Calu3 (cell line): ENCODE results near the gene TTC33. TPM values are rescaled to one million over a fixed set of nuclear protein-coding genes. Genes with fewer than 3 reads are reported as not detected.
A peak's percentile ranks its signal among the peaks of the same experiment; 100 is the strongest.

Source experiments
- BruUV-seq: library from RNA; stranded (reverse); fragments of 400-500 nt; replicated peaks from 2 replicates; lab custom pipeline; 2021; lab: Mats Ljungman, UMichigan
- CTCF ChIA-PET: fragments of 300-600 bp; sonication (Branson Sonifier 250); formaldehyde crosslinking; loops from one replicate; lab custom pipeline; 2022; ENCODE audit warnings: antibody characterized with exemption; lab: Charles Lee
- DNase-seq: peaks from one replicate; pipeline ENCODE4 v3.0.0; 2022
- H3K27ac Mint-ChIP-seq: one replicate; pipeline ENCODE4 v1.8.0; 2022; ENCODE audit warnings: mixed read lengths; ENCODE audit not compliant: unreplicated experiment
- H3K27me3 Mint-ChIP-seq: one replicate; pipeline ENCODE4 v1.8.0; 2022; ENCODE audit warnings: mixed read lengths; ENCODE audit not compliant: unreplicated experiment
- H3K36me3 Mint-ChIP-seq: one replicate; pipeline ENCODE4 v1.8.0; 2022; ENCODE audit warnings: mild to moderate bottlenecking, moderate library complexity, mixed read lengths; ENCODE audit not compliant: insufficient read depth, unreplicated experiment
- H3K4me1 Mint-ChIP-seq: one replicate; pipeline ENCODE4 v1.8.0; 2022; ENCODE audit warnings: mild to moderate bottlenecking, low read depth, mixed read lengths; ENCODE audit not compliant: unreplicated experiment
- H3K4me3 Mint-ChIP-seq: one replicate; pipeline ENCODE4 v1.8.0; 2022; ENCODE audit warnings: mild to moderate bottlenecking, low read depth, moderate library complexity, mixed read lengths; ENCODE audit not compliant: unreplicated experiment
- H3K9me3 Mint-ChIP-seq: one replicate; pipeline ENCODE4 v1.8.0; 2022; ENCODE audit warnings: low read depth, mixed read lengths; ENCODE audit not compliant: unreplicated experiment
- CTCF ChIP-seq: fragments of 200-600 bp; IDR thresholded peaks from one replicate; pipeline ENCODE4 v1.8.0; 2022; ENCODE audit warnings: antibody characterized with exemption; ENCODE audit not compliant: unreplicated experiment
- intact Hi-C: fragments of 100-400 bp; cut with micrococcal nuclease; formaldehyde crosslinking; loops from one replicate; pipeline ENCODE4 v1.10.0; 2022; ENCODE audit not compliant: unreplicated experiment
- total RNA-seq: library from RNA; stranded (reverse); gene quantifications from 2 replicates; pipeline ENCODE4 v1.2.3, GENCODE V29; 2022

The TTC33 gene
- total RNA-seq, 1 experiment from 2014 or later, result 11.3 TPM

- Mint-ChIP-seq H3K27me3 (no peaks in the 10 kb centered on the region), H3K9me3 (no peaks in the 10 kb centered on the region), H3K4me3 (no peak overlapping the region), H3K36me3 (no peaks in the 10 kb centered on the region), H3K27ac (no peak overlapping the region), H3K4me1 (peaks cover 7% of the 10 kb centered on the region)
- no peak for TF ChIP-seq CTCF
- intact Hi-C loops, result no loop called here
- DNase-seq, result no peak
- CTCF ChIA-PET, result no interaction called here
- BruUV-seq, result no TSS peak
These were observed 264.1 kb downstream of the TTC33 start for GRCh38 chr5:40491644-40492043.

GRCh38 chr5:40490464-40491111 is 265.2 kb downstream of the TTC33 start:
- CTCF ChIA-PET, result no interaction called here
- intact Hi-C loops, result no loop called here
- no peak for TF ChIP-seq CTCF
- Mint-ChIP-seq H3K4me1 (peaks cover 11% of the 10 kb centered on the region), H3K9me3 (no peaks in the 10 kb centered on the region), H3K27ac (peak overlapping the region; percentile 30), H3K36me3 (no peaks in the 10 kb centered on the region), H3K27me3 (no peaks in the 10 kb centered on the region), H3K4me3 (no peak overlapping the region)
- no TSS peak for BruUV-seq
- no peak for DNase-seq

- CTCF ChIA-PET, result no interaction called here
- no peak overlapping the region for H3K4me3 Mint-ChIP-seq
- H3K27ac Mint-ChIP-seq, result no peak overlapping the region
- no peak for TF ChIP-seq CTCF
- H3K9me3 Mint-ChIP-seq, result no peaks in the 10 kb centered on the region
- intact Hi-C loops, result no loop called here
- no peaks in the 10 kb centered on the region for H3K36me3 Mint-ChIP-seq
- H3K27me3 Mint-ChIP-seq, result no peaks in the 10 kb centered on the region
- no peak for DNase-seq
- no TSS peak for BruUV-seq
- peaks cover 11% of the 10 kb centered on the region for H3K4me1 Mint-ChIP-seq
These were observed 266.3 kb downstream of the TTC33 start for GRCh38 chr5:40489421-40489820.

GRCh38 chr5:40486437-40487275 is 269.1 kb downstream of the TTC33 start:
- Mint-ChIP-seq H3K27me3 (no peaks in the 10 kb centered on the region), H3K36me3 (no peaks in the 10 kb centered on the region), H3K4me1 (peaks cover 11% of the 10 kb centered on the region), H3K4me3 (no peak overlapping the region), H3K27ac (no peak overlapping the region), H3K9me3 (no peaks in the 10 kb centered on the region)
- DNase-seq, result peak; percentile 13
- CTCF ChIA-PET, result interaction anchor here (0.6 to 1.2 kb wide), 2 partner anchors 105 to 1651 kb away, joined by 3 read pairs; no protein-coding TSS in a partner anchor
- TF ChIP-seq CTCF, result no peak
- intact Hi-C loops, result loop anchor here (2.0 kb wide), 1 partner anchor 192 kb away; the partner anchor contains the start of gene PTGER4
- BruUV-seq, result no TSS peak
